ENCODE results near the gene TNC. TPM values are rescaled to one million over a fixed set of nuclear protein-coding genes. Genes with fewer than 3 reads are reported as not detected.

Gene TNC
- total RNA-seq, 1 donor from 2014 or later, result 18.7 TPM

GRCh38 chr9:115093520-115093919 lies 24.4 kb downstream of the TNC start:
- H3K27ac ChIP-seq, result no peak overlapping the region
- no peaks in the 10 kb centered on the region for H3K9me3 ChIP-seq
- intact Hi-C loops (cut with DNase I), result no loop called here
- TF ChIP-seq CTCF (IDR thresholded peaks at IDR 0.05), result no peak
- TF ChIP-seq POLR2AphosphoS5 (IDR thresholded peaks at IDR 0.05; ENCODE audit: insufficient read depth in 1 of 2, low read depth in 1 of 2), result no peak
- TF ChIP-seq POLR2A (IDR thresholded peaks at IDR 0.05), result no peak
- no peak overlapping the region for H3K4me3 ChIP-seq
- no peaks in the 10 kb centered on the region for H3K36me3 ChIP-seq
- H3K4me1 ChIP-seq, result peaks cover 9% of the 10 kb centered on the region
- H3K27me3 ChIP-seq, result no peaks in the 10 kb centered on the region
- DNase-seq (ENCODE audit: extremely low spot score in 2 of 2), result no peak

- Histone ChIP-seq H3K4me3 (no peak overlapping the region), H3K36me3 (no peaks in the 10 kb centered on the region), H3K27me3 (no peaks in the 10 kb centered on the region), H3K4me1 (no peaks in the 10 kb centered on the region), H3K9me3 (no peaks in the 10 kb centered on the region), H3K27ac (no peak overlapping the region)
- intact Hi-C loops (cut with DNase I), result no loop called here
- no peak for DNase-seq (ENCODE audit: extremely low spot score in 2 of 2)
- TF ChIP-seq POLR2A (IDR thresholded peaks at IDR 0.05) (no peak), CTCF (IDR thresholded peaks at IDR 0.05) (no peak), POLR2AphosphoS5 (IDR thresholded peaks at IDR 0.05; ENCODE audit: insufficient read depth in 1 of 2, low read depth in 1 of 2) (no peak)
Observed at GRCh38 chr9:115090486-115090885, 27.5 kb downstream of the TNC start.

DNA sequence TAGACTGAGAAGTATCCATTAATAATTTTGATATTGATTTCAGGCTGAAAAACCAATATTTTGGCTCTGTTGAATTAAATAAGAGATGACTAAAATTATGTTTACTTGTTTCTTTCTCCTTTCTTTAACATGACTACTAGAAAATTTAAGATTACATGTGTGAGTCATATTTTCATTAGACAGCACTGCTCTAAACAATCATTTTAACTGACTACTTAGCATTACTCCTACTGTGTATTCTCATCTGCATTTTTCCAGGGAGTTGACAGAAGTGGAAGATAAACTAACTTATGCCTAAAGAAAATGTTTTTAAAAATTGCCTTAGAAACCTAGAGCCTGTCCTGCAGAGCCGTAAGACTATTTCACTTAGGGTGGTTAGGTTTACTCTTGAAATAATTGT lies 29.1 kb downstream of the TNC start:
- Histone ChIP-seq H3K27ac (no peak overlapping the region), H3K36me3 (no peaks in the 10 kb centered on the region), H3K27me3 (no peaks in the 10 kb centered on the region), H3K4me1 (no peaks in the 10 kb centered on the region), H3K4me3 (no peak overlapping the region), H3K9me3 (no peaks in the 10 kb centered on the region)
- intact Hi-C loops (cut with DNase I), result no loop called here
- TF ChIP-seq CTCF (IDR thresholded peaks at IDR 0.05) (no peak), POLR2AphosphoS5 (IDR thresholded peaks at IDR 0.05; ENCODE audit: insufficient read depth in 1 of 2, low read depth in 1 of 2) (no peak), POLR2A (IDR thresholded peaks at IDR 0.05) (no peak)
- no peak for DNase-seq (ENCODE audit: extremely low spot score in 2 of 2)

GRCh38 chr9:115086886-115087285 lies 31.1 kb downstream of the TNC start:
- no peaks in the 10 kb centered on the region for H3K4me1 ChIP-seq
- H3K4me3 ChIP-seq, result no peak overlapping the region
- TF ChIP-seq CTCF (IDR thresholded peaks at IDR 0.05) (no peak), POLR2AphosphoS5 (IDR thresholded peaks at IDR 0.05; ENCODE audit: insufficient read depth in 1 of 2, low read depth in 1 of 2) (no peak), POLR2A (IDR thresholded peaks at IDR 0.05) (no peak)

DNA sequence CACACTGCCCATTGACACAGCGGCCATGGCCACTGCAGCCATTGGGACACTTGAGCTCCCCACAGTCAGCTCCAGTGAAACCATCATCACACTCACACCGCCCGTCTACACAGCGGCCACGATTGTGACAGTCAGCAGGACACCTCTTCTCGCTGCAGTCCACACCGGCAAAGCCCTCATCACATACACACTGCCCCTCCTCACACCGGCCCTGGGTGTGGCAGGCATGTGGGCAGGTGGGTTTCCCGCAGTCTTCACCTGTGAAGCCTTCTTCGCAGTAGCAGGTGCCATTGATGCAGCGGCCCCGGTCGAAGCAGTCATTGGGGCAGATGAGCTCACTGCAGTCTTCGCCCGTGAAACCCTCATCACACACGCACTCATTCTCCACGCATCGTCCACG lies 31.5 kb downstream of the TNC start:
- no peaks in the 10 kb centered on the region for H3K4me1 ChIP-seq
- H3K27me3 ChIP-seq, result no peaks in the 10 kb centered on the region
- DNase-seq (ENCODE audit: extremely low spot score in 2 of 2), result no peak
- no peak overlapping the region for H3K4me3 ChIP-seq
- no peak for TF ChIP-seq POLR2A (IDR thresholded peaks at IDR 0.05)
- no peaks in the 10 kb centered on the region for H3K9me3 ChIP-seq
- no peaks in the 10 kb centered on the region for H3K36me3 ChIP-seq
- intact Hi-C loops (cut with DNase I), result no loop called here
- no peak overlapping the region for H3K27ac ChIP-seq

More at GRCh38 chr9:115086886-115087285, 31.1 kb downstream of the TNC start:
- intact Hi-C loops (cut with DNase I), result no loop called here
- Histone ChIP-seq H3K36me3 (no peaks in the 10 kb centered on the region), H3K9me3 (no peaks in the 10 kb centered on the region), H3K27me3 (no peaks in the 10 kb centered on the region), H3K27ac (no peak overlapping the region)
- DNase-seq (ENCODE audit: extremely low spot score in 2 of 2), result no peak

Data from vagina (tissue), 2 donors.